Measurements from ENCODE around the gene GCC2.
"Not testable (repeated sequence)": the region's sequence is repeated elsewhere in the genome, so short reads cannot be mapped to it uniquely, and the experiment has no call there.

GCC2 gene

DNA sequence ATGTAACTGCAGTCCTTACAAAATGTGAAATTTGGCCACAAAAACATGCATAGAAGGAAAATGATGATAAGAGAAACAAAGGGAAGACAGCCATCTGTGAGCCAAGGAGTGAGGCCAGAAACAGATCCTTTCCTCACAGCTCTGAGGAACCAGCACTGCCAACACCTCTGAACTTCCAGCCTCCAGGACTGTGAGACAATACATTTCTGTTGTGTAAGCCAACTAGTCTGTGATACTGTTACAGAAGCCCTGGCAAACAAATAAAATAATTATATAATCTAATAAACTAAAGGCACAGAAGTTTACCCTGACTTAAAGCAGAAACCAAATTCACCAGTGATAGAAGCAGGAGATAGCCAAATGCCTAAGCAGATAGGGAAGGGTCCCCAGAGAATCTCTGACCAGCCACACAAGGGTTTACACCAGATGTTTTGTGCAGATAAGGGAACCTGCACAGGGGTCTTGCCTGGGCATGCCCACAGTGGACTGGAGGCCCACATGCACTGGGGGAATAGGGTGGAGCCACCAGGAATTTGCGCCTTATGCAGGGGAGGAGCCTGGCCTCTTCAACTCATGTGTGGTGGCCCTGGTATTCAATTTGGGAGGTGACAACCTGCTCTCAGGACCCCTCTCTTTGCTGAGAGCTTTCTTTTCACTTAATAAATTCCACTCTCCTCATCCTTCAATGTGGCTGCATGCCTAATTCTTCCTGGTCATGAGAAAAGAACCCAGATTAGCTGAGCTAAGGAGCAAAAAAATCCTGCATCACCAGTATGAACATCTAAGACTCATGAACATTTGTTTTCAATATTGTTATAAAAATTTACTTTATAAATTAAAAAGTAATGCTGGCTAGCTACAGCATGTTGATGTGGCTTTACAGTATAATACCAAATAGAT is 3.8 kb upstream of the GCC2 start:
- no peak for DNase-seq (ENCODE audit: low read depth)

DNA sequence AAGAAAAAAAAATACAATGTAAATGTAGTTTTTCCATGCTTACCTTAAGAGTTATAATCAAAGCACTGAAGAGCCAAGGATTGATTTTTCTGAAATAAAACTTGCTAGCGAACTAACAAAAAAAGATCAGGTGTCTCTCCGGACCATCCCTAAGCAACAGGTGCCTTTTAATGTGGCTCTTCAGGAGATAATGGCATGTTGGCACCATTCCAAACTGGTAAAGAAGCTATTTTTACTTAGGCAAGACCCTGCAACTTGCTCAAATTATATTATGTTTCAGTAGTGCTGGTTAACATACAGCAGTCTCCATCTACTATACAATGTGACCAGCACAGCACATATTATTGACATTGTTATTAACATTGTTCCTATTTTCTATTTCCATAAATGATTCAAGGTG is 2.3 kb upstream of the GCC2 start:
- no peak for DNase-seq (ENCODE audit: low read depth)

DNA sequence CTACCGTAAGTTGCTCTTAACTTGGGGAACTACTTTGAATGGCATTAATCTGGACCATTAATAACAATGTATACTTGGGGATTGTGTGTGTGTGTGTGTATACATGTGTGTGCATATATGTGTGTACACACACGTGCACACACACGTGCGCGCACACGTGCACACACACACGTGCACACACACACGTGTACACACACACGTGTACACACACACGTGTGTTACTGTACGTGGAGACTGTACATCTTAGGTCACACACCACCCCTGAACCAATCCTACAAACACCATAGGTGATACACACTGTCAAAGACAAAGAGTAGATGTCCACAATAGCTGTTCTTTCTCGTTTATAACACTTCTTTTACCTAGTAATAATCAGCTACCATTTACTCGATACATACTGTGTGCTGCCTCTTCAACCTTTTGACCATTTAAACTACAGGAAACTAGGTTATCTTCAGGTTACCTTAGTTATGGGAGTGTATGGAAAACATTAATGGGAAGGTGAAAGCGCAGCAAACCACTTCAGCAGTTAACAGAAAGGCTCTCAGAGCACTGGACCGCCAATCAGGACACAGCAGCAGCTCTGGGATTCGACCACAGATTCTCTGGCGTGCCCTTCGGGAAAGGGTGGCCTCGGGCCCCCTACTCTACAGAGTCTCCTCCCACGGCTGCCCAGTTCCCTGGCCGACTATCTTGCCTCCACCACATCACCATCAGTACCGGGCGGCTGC is 894 bp upstream of the GCC2 start:
- DNase-seq (ENCODE audit: low read depth), result no peak

DNA sequence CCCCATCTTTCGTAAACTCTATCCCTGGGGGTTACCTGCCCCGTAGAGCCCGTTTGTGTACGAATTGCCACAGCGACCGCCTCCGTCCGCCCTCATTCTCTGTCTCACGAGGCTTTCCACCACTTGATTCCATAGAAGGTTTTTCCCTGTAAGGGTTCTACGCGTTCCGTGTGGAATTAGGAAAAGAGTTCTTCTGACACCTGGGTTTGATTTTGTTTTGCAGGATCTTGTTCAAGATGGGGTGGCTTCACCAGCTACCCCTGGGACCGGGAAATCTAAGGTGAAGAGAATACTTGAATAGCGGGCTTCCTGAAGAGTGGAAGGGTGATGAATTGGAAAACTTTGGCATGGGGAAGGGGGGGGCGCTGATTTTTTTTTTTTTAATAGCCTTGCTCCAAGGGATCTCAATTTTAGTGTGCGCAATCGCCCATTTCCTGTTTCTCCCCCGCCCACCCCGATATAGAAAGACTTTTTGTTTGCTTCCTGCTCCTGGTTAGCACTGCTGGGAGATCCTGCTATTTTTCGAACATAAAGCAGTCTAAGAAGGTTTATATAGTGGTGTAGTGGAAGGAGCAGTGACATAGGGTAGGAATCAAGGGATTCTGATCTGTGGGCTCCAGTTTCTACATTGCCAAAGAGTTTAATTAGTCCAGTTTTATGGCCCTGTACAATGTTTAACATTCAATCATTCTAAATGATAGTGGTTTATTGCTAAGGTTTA is 564 bp downstream of the GCC2 start:
- DNase-seq (ENCODE audit: low read depth), result no peak

DNA sequence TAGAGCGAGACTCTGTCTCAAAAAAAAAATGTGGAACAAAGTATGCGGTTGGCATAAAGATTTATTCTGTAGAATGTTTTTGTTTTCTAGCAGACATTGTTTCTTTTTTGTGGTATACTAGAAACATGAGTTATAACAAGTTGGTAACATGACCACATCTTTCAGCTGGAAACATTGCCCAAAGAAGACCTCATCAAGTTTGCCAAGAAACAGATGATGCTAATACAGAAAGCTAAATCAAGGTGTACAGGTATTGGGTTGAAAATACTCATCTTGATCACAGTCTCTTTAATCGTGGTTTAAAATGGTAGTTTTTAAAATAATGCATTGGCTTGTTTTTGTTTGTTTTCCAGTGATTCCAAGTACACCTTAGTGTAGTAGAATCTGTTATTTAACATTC is 1.9 kb downstream of the GCC2 start:
- DNase-seq (ENCODE audit: low read depth), result no peak

DNA sequence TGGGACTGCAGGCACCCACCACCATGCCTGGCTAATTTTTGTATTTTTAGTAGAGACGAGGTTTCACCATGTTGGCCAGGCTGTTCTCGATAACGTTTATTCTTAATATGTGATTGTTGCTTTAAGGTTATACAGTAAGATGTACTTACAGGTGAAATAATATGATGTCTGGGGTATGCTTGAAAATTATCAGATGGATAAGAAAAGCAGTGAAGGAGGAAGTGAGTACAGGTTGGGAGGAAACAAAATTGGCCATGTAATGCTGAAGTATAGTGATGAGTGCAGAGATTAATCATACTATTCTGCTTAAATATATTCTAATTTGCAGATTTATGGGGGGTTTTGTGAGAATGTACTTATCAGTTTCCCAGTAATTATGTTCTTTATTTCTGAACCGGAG is 3.0 kb downstream of the GCC2 start:
- DNase-seq (ENCODE audit: low read depth), result no peak

DNA sequence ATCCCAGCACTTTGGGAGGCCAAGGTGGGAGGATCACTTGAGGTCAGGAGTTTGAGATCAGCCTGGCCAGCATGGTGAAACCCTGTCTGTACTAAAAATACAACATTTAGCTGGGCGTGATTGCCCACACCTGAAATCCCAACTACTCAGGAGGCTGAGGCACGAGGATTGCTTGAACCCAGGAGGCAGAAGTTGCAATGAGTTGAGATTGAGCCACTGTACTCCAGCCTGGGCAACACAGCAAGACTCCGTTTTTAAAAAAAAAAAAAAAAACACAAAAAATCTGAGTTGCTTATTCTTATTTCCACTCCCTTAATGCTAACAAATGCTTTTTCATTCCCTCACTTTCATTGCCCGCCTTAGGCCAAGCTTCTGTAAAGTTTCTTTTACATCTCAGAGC is 4.5 kb downstream of the GCC2 start:
- not testable (repeated sequence) for DNase-seq (ENCODE audit: low read depth)

DNA sequence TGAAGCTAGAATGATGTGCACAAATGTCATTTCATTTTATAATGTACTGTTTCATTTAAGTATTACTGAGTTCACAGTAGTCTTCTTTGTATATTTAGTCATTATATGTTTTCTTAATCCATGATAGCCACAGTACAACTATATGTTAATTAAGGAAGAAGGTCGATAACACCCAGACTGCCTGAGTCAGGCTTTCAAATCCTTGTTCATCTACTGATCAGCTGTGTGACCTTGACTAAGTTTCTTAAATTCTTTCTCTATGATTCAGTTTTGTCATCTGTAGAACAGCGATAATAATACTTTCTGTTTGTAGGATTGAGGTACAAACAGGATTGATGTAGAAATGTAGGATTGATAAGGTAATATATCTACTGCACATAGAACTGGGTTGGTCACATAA is 5.4 kb downstream of the GCC2 start:
- DNase-seq (ENCODE audit: low read depth), result no peak

DNA sequence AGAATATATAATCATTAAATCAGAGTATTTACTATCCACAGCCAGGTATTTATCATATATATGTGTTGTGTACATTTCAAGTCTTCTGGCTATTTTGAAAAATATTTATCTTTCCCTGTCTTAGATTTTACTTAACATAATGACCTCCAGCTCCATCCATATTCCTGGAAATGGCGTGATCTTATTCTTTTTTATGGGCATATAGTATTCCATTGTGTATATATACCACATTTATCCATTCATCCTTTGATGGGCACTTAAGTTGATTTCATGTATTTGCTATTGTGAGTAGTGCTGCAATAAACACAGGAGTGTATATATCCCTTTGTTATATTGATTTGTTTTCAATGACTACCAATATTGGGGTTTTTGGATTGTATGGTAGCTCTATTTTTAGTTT is 6.6 kb downstream of the GCC2 start:
- DNase-seq (ENCODE audit: low read depth), result no peak

DNA sequence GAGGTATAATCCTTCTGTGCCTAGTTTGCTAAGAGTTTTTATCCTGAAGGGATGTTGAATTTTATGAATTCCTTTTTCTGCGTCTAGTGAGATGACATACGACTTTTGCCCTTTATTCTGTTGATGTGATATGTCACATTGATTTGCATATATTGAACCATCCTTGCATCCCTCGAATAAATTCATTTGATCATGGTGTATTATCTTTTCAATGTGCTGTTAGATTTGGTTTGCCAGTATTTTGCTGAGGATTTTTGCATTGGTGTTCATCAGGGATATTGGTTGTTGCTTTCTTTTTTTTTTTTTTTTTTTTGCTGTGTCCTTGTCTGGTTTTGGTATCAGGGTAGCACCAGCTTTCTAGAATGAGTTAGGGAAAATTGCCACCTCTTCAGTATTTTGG is 9.1 kb downstream of the GCC2 start:
- no peak for DNase-seq (ENCODE audit: low read depth)

DNA sequence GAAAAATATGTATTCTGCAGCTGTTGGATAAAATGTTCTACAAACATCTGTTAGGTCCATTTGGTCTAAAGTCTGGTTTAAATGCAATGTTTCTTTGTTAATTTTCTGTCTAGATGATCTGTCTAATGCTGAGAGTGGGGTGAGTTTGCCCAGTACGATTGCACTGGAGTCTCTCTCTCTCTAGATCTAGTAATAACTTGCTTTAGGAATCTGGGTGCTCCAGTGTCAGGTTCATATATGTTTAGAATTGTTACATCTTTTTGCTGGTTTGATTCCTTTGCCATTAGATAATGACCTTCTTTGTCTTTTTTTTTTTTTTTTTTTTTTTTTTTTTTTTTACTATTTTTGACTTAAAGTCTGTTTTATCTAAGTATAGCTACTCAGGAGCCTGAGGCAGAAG is 10.4 kb downstream of the GCC2 start:
- no peak for DNase-seq (ENCODE audit: low read depth)

DNA sequence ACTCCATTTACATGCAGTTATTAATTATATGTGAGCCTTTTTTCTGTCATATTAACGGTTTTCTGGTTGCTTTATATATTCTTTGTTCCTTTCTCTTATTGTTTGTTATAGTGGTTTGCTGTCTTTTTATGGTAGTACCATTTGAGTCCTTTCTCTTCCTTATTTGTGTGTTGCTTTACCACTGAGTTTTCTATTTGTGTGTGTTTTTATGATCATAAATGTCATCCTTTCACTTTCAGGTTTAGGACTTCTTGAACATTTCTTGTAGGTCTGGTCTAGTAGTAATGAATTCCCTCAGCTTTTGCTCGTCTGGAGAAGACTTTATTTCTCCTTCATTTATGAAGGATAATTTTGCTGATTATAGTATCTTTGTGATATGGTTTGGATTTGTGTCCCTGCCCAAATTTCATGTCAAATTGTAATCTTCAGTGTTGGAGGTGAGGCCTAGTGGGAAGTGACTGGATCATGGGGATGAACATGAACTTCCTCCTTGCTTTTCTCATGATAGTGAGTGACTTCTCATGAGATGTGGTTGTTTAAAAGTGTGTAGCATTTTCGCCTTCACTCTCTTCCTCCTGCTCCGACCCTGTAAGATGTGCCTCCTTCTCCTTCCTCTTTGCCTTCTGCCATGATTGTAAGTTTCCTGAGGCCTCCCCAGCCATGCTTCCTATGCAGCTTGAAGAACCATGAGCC is 11.5 kb downstream of the GCC2 start:
- DNase-seq (ENCODE audit: low read depth), result no peak

DNA sequence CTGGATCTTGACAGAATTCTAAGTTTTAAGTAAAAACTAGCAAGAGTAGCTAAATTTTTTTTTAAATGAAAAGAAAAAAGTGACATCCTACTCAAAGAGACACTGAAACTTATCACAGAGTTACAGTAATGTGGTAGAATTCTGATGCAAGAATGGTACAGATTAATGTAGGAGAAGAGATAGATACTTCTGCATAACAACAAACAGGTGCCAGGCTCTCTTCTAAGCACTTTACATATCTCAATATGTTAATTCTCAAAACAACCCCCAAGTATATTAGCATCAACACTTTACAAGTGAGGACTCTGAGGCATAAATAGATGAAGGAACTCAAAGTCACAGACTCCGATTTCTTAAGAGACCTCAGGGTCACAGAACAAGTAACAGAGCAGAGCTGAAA is 28.1 kb downstream of the GCC2 start:
- no peak for DNase-seq (ENCODE audit: low read depth)

DNA sequence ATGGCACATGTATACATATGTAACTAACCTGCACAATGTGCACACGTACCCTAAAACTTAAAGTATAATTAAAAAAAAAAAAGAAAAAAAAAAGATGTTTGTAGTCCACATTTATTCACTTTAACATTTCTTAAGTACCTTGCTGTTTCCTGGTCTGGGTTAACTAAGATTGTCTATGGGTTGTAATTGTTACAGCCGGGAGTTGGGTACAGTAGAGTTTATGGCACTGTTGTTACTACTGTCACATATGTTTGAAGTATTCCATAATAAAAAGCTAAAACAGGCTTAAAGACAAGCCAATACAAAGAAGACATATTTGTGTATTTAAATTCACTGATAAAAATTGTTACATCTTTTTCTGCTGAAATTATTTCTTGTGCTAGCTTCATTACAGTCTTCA is 36.2 kb downstream of the GCC2 start:
- no peak for DNase-seq (ENCODE audit: low read depth)

DNA sequence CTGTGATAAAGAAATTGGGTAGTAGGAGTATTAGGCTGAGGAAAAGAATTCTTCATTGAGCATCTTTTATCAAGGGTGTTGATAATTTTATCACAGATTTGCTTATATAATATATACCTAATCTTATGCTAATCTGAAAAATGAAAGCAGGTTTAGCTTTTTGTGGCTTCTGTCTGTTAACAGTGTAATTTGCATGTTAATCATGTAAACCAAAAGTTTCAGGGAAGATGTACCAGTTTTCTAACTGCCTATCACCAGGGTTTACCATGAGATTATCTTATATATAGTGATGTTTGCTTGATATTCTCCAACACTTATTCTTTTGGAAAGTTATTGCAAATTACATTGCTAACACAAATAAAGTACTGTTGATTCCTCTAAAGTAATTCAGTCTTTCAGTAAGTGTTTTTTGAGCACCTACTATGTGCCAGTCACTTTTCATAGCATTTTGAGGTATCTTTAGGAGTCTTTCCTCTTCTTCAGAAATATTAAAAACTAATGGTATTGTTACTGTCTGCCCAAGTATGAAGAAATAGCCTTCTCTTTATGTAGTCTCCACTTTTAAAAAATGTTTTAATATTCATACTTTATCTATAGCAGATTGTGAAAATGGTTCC is 41.6 kb downstream of the GCC2 start:
- DNase-seq (ENCODE audit: low read depth), result no peak

DNA sequence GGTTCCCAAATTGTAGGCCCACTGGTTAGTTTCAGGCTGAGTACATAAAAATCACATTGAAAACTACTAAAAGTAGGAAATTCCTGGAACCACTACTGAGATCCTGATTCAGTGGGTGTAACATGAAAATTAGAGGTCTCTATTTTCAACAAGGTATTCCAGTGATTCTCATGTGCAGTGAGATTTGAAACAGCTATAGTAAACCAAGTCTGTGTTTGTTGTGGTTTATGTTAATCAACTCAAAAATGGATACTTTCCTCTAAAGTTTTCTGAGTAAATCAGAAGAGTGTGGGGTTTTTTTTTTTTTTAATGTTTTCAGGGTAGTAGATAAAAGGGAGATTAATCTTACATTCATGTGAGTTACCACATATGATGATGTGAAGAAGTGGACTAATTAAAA is 42.8 kb downstream of the GCC2 start:
- DNase-seq (ENCODE audit: low read depth), result no peak

DNA sequence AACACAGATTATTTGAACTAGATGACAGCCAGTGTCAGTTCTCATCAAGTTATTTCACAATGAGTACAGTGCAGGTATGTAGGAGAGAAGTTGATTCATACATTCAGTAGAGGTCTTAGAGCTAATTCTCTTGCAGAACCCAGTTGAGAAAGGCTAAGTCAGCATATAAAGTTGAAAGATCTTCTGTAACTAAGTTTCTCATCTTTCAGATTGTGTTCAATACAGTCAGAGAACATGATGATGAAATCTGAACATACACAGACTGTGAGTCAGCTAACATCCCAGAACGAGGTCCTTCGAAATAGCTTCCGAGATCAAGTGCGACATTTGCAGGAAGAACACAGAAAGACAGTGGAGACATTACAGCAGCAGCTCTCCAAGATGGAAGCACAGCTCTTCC is 43.4 kb downstream of the GCC2 start:
- DNase-seq (ENCODE audit: low read depth), result no peak

DNA sequence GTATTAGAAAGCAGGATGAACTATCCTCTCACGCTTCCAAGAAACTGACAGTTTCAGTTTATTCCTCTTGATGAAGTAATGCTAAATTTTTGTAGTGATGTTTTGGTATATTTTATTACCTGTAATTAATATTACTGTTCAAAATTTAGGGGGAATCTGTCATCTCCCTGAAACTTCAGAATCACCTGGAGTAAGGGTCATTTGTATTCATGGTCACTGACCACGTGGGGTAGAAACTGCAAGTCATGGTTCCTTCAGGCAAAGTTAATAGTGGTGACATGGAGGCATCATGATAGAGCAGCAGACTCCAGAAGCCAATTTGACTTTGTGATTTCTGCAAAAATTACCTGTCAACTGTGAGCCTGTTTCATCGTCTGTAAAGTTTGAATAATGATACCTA is 47.2 kb downstream of the GCC2 start:
- DNase-seq (ENCODE audit: low read depth), result not testable (repeated sequence)

DNA sequence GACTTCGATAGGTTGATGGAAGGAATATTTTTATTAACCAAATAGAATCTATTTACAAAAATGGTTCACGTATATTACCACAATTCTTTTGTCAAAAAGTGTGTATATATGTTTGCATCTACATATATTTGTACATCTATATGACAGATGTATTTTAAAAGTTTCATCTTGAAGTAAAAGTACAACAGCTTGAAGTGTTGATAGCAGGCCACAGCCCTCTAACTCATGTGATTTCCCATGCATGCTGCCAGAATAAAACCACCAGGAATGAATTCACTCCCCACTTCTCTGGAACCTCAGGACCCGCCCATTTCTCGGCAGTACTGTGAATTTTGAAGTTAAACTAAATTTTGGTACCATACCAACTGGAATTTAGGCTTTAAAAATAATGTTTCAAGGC is 58.6 kb downstream of the GCC2 start:
- DNase-seq (ENCODE audit: low read depth), result not testable (repeated sequence)

DNA sequence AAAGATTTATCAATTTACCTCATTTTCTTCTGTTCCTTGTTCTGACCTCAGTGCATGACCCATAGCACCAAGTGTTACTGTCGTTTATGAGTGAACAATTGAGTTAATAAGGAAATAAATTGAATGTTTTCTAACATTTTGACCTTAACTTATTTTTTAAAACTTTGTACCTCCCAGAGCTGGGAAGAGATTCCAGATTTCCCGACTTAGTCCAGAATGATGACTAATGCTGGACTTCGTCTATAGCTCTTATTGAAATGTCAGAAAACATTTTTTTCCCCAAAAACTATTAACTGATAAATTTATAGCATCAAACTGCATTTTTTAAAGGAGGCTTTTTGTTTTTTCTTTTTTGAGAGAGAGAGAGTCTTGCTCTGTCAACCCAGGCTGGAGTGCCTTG is 63.4 kb downstream of the GCC2 start:
- DNase-seq (ENCODE audit: low read depth), result not testable (repeated sequence)

DNA sequence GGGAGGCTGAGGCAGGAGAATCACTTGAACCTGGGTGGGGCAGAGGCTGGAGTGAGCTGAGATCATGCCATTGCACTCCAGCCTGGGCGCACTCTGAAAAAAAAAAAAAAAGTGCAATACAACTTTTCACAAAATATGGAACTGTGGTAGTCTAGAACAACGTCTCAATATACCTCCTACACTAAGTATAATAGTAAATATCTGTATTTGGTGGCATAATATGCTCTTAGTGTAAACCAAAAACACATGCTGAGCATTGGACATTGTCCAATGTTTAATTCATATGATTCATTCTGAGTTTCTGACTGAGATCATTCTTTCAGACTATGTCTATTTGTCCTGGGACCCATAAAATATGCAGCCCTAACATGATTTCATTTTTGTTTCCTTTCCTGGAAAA is 65.5 kb downstream of the GCC2 start:
- not testable (repeated sequence) for DNase-seq (ENCODE audit: low read depth)

DNA sequence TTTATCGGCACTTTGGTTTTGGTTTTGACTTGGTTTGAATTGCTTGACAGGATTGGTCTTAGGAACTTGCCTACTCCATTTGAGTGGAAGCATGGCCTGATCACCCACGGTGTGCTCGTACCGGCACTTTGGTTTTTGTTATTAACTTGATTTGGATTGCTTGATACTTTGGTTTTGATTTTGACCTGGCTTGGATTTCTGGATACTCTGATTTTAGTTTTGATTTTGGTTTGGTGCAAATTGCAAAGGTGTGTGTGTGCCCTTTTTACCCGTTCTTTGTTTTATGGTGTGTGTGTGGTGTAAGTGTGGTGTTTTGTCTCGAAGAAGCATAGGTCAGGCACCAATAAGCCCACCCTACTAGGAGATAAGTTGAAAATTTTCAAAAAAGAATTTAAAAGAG is 75.7 kb downstream of the GCC2 start:
- DNase-seq (ENCODE audit: low read depth), result not testable (repeated sequence)
